HepG2 (cell line): ENCODE measurements around the gene IKZF3. TPM values are rescaled to one million over a fixed set of nuclear protein-coding genes. Genes with fewer than 3 reads are reported as not detected.

Experiments used
- ATAC-seq: fragments of 200-7000 bp; cut with Tn5 transposase; 3 replicates; pipeline ENCODE4 v1.9.1; 2020; ENCODE audit warnings: mild to moderate bottlenecking, moderate library complexity
- BruUV-seq: library from RNA; stranded (reverse); fragments of 400-500 nt; replicated peaks from 2 replicates; lab custom pipeline; 2021; lab: Mats Ljungman, UMichigan
- CTCF ChIA-PET: fragments of 300-600 bp; formaldehyde crosslinking; extraction: SDS; loops from one replicate; lab custom pipeline; 2021; ENCODE audit warnings: low total read pairs, inconsistent platforms, low intra/inter-chr PET ratio; lab: Yijun Ruan, JAX
- POLR2A ChIA-PET: fragments of 350-600 bp; sonication (Branson Sonifier 250); formaldehyde crosslinking; loops from one replicate; lab custom pipeline; 2020; ENCODE audit warnings: antibody characterized with exemption, inconsistent platforms; lab: Yijun Ruan, JAX
- DNase-seq: peaks from one replicate; pipeline ENCODE4 v3.0.0-alpha.2; 2015; ENCODE audit warnings: low spot score
- FAIRE-seq: peaks from 3 replicates; lab custom pipeline; 2011; peaks lifted over from hg19 to GRCh38; lab: Jason Lieb, UNC
- H2AFZ ChIP-seq: one replicate; pipeline ENCODE4 v1.6.1; 2011; ENCODE audit warnings: low read length, inconsistent platforms
- H3K27ac ChIP-seq: fragments of 300-600 bp; 3 replicates; pipeline ENCODE4 v1.8.0; 2011; ENCODE audit warnings: mixed run types, mild to moderate bottlenecking, mixed read lengths, low read length, inconsistent platforms; ENCODE audit not compliant: insufficient read depth; ENCODE audit errors: extremely low read length
- H3K27me3 ChIP-seq, 2 experiments: fragments of 200-600 bp in 1 of 2; 2 replicates in 1 of 2; 3 replicates in 1 of 2; pipeline versions ENCODE4 v1.6.0 to v1.8.0; 2011; ENCODE audit warnings: low read length in 2 of 2, mild to moderate bottlenecking in 2 of 2, moderate library complexity in 2 of 2, inconsistent platforms in 1 of 2; ENCODE audit not compliant: insufficient read depth in 2 of 2, control insufficient read depth in 1 of 2
- H3K36me3 ChIP-seq, 2 experiments: fragments of 200-600 bp in 1 of 2; replicated peaks in 1 of 2; 2 replicates in 1 of 2; 3 replicates in 1 of 2; pipeline versions ENCODE4 v1.5.1 to v1.8.0; 2011; ENCODE audit warnings: low read length in 2 of 2, inconsistent platforms in 1 of 2; ENCODE audit not compliant: insufficient read depth in 2 of 2, control insufficient read depth in 1 of 2
- H3K4me1 ChIP-seq: 2 replicates; pipeline ENCODE4 v1.5.1; 2012; ENCODE audit warnings: low read length, inconsistent platforms; ENCODE audit not compliant: insufficient read depth
- H3K4me2 ChIP-seq: 2 replicates; pipeline ENCODE4 v1.6.0; 2011; ENCODE audit warnings: low read depth, low read length, inconsistent platforms
- H3K4me3 ChIP-seq, 3 experiments: fragments of 200-600 bp in 1 of 3; sonication (generic), shearing (Covaris generic) in 1 of 3; replicated peaks in 1 of 3; 2 replicates each; pipeline ENCODE4 v1.5.1; 2011 to 2016; ENCODE audit warnings: low read length in 3 of 3, inconsistent platforms in 2 of 3, low read depth in 2 of 3, mild to moderate bottlenecking in 2 of 3, control low read depth in 1 of 3, mixed read lengths in 1 of 3; ENCODE audit not compliant: insufficient read depth in 1 of 3
- H3K79me2 ChIP-seq: one replicate; pipeline ENCODE4 v1.6.1; 2011; ENCODE audit warnings: low read length, inconsistent platforms; ENCODE audit not compliant: insufficient read depth
- H3K9ac ChIP-seq: 2 replicates; pipeline ENCODE4 v1.6.0; 2011; ENCODE audit warnings: mild to moderate bottlenecking, low read depth, low read length, inconsistent platforms; ENCODE audit not compliant: insufficient read depth
- H3K9me3 ChIP-seq: 2 replicates; pipeline ENCODE4 v1.5.1; 2012; ENCODE audit warnings: mild to moderate bottlenecking, low read length
- H4K20me1 ChIP-seq: 2 replicates; pipeline ENCODE4 v1.6.0; 2011; ENCODE audit warnings: inconsistent platforms, mild to moderate bottlenecking, low read length, moderate library complexity; ENCODE audit not compliant: insufficient read depth
- ARHGAP35 ChIP-seq: sonication (generic); formaldehyde crosslinking; IDR thresholded peaks from 2 replicates; pipeline ENCODE4 v1.9.0; 2022; ENCODE audit warnings: mild to moderate bottlenecking, inconsistent platforms, moderate library complexity, missing genetic modification reagents, borderline replicate concordance
- HNF1A ChIP-seq, 2 experiments: sonication (generic) in 1 of 2; formaldehyde crosslinking in 1 of 2; IDR thresholded peaks; 2 replicates each; pipeline versions ENCODE4 v1.4.0 to v1.6.1; 2016 to 2020; ENCODE audit warnings: borderline replicate concordance in 1 of 2, low read depth in 1 of 2, mild to moderate bottlenecking in 1 of 2, missing genetic modification reagents in 1 of 2
- HOXA9 ChIP-seq: sonication (generic); formaldehyde crosslinking; IDR thresholded peaks from 2 replicates; pipeline ENCODE4 v1.8.1; 2022; ENCODE audit warnings: missing genetic modification reagents, mild to moderate bottlenecking, moderate library complexity, borderline replicate concordance
- JUN ChIP-seq: sonication (generic); formaldehyde crosslinking; IDR thresholded peaks from 2 replicates; pipeline ENCODE4 v1.4.0; 2020; ENCODE audit warnings: mild to moderate bottlenecking, missing genetic modification reagents
- MAFG ChIP-seq: sonication (generic); formaldehyde crosslinking; IDR thresholded peaks from 2 replicates; pipeline ENCODE4 v1.5.1; 2020; ENCODE audit warnings: mild to moderate bottlenecking, missing genetic modification reagents
- MBNL3 ChIP-seq: fragments of 250-450 bp; sonication (Bioruptor Pico); conservative IDR thresholded peaks from 2 replicates; pipeline ENCODE4 v1.8.0; 2022; ENCODE audit warnings: mild to moderate bottlenecking, inconsistent platforms
- RBAK ChIP-seq: sonication (generic); formaldehyde crosslinking; IDR thresholded peaks from 2 replicates; pipeline ENCODE4 v1.5.1; 2020; ENCODE audit warnings: mild to moderate bottlenecking, missing genetic modification reagents
- ZNF12 ChIP-seq: sonication (generic); formaldehyde crosslinking; IDR thresholded peaks from 2 replicates; pipeline ENCODE4 v1.5.0; 2020; ENCODE audit warnings: missing genetic modification reagents
- ZNF747 ChIP-seq: sonication (generic); formaldehyde crosslinking; IDR thresholded peaks from 2 replicates; pipeline ENCODE4 v1.8.1; 2023; ENCODE audit warnings: missing genetic modification reagents, mild to moderate bottlenecking, borderline replicate concordance
- WGBS: methylation state at CpG from one replicate; pipeline ENCODE4 v1.1.6; 2017; ENCODE audit warnings: low lambda C conversion rate; 5-methylcytosine and 5-hydroxymethylcytosine counted together
- in situ Hi-C: cut with HindIII; loops from 2 replicates; pipeline ENCODE4 v1.10.0; 2017; ENCODE audit warnings: low pct_unique_long_range_greater_than_20kb; ENCODE audit not compliant: extremely low pct_ligation_motif_present
- intact Hi-C: fragments of 100-400 bp; cut with micrococcal nuclease; formaldehyde crosslinking; loops from one replicate; pipeline ENCODE4 v1.10.0; 2022; ENCODE audit not compliant: unreplicated experiment
- polyA plus RNA-seq, 8 experiments: library from polyadenylated mRNA; depleted of rRNA in 3 of 8; stranded (reverse) in 7 of 8; unstranded in 1 of 8; fragments of >200 nt; fragmentation: Illumina TruSeq in 4 of 8; extraction: Trizol in 4 of 8; gene quantifications; 2 replicates each; pipeline versions ENCODE4 v1.2.1 to v1.2.3, GENCODE V29; 2011 to 2016; ENCODE audit warnings: low read depth in 4 of 8, missing spikeins in 1 of 8, mixed read lengths in 1 of 8; ENCODE audit not compliant: insufficient read depth in 1 of 8
- total RNA-seq, 5 experiments: library from RNA; depleted of rRNA; stranded (reverse); fragments of >200 nt; fragmentation: Illumina TruSeq; extraction: Trizol; gene quantifications; 2 replicates each; pipeline ENCODE4 v1.2.3, GENCODE V29; 2016; ENCODE audit warnings: low read depth in 1 of 5

IKZF3 gene
- total and polyA plus RNA-seq, 2 of the 13 experiments (the other 11 are each of a cell fraction or from before 2014, with no cell fraction given) = not detected

- Histone ChIP-seq H3K36me3 (no peaks in the 10 kb centered on the region), H4K20me1 (no peaks in the 10 kb centered on the region), H3K4me1 (peaks cover 62% of the 10 kb centered on the region), H3K79me2 (no peaks in the 10 kb centered on the region), H3K9me3 (no peaks in the 10 kb centered on the region), H3K9ac (no peak overlapping the region), H3K4me3 (peak overlapping the region in 1 of 3 experiments; percentile 35; a peak in 1 of 6 replicates), H3K27me3 (peaks cover 6 to 48% of the 10 kb centered on the region in 2 experiments), H3K27ac (no peak overlapping the region), H3K4me2 (peak overlapping the region; percentile 91; the same call in 1 of the 2 replicates), H2AFZ (no peak overlapping the region)
- no TSS peak for BruUV-seq
- intact Hi-C loops = no loop called here
- TF ChIP-seq HNF1A (IDR thresholded peaks at IDR 0.05; ENCODE audit: low read depth) = no peak
- TF ChIP-seq HNF1A (CRISPR knock-in tag; IDR thresholded peaks at IDR 0.05; ENCODE audit: borderline replicate concordance) = no peak
- TF ChIP-seq RBAK = no peak
- TF ChIP-seq ZNF747 = no peak
- no peak for TF ChIP-seq ARHGAP35
- no peak for TF ChIP-seq ZNF12 (CRISPR knock-in tag)
- TF ChIP-seq MBNL3 = no peak
- TF ChIP-seq MAFG (CRISPR knock-in tag) = no peak
- no peak for TF ChIP-seq HOXA9 (CRISPR knock-in tag)
- TF ChIP-seq JUN (CRISPR knock-in tag) = no peak
- in situ Hi-C loops = no loop called here
- ChIA-PET CTCF (no interaction called here), POLR2A (interaction anchor here (1.5 to 5.3 kb wide), 5 partner anchors 17 to 170 kb away, joined by 4 to 52 read pairs (median 6); partner anchors contain the start of gene PGAP3)
- FAIRE-seq (no peak), DNase-seq (no peak), ATAC-seq (no peak)
- 43% methylated on average over 7 of the region's 7 CpGs for WGBS
Measured at GRCh38 chr17:39756380-39757079, 107.6 kb downstream of the IKZF3 start.
